ENCODE data around the gene HOXC10.

GRCh38 chr12:53965281-53966084, 19.5 kb upstream of the HOXC10 start:
- TF ChIP-seq SUZ12 (IDR thresholded peaks at IDR 0.05): no peak
- no peak for TF ChIP-seq FOXA1 (IDR thresholded peaks at IDR 0.05)
- TF ChIP-seq CTBP1 (IDR thresholded peaks at IDR 0.05; ENCODE audit: borderline replicate concordance): 0 out of 2 replicates have a peak, but pooled peaks have one; percentile 8
- no peak for TF ChIP-seq BHLHE40 (IDR thresholded peaks at IDR 0.05; ENCODE audit: borderline replicate concordance)
- TF ChIP-seq SP1 (IDR thresholded peaks at IDR 0.05): no peak
- TF ChIP-seq, protein P1, sequence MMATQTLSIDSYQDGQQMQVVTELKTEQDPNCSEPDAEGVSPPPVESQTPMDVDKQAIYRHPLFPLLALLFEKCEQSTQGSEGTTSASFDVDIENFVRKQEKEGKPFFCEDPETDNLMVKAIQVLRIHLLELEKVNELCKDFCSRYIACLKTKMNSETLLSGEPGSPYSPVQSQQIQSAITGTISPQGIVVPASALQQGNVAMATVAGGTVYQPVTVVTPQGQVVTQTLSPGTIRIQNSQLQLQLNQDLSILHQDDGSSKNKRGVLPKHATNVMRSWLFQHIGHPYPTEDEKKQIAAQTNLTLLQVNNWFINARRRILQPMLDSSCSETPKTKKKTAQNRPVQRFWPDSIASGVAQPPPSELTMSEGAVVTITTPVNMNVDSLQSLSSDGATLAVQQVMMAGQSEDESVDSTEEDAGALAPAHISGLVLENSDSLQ (IDR thresholded peaks at IDR 0.05): no peak
- no peak for TF ChIP-seq FOXM1 (IDR thresholded peaks at IDR 0.05; ENCODE audit: borderline replicate concordance)

Data from HEK293T (cell line).